Eye (tissue), 1 donor: Measurements from ENCODE around the gene USP24.

Experiments used
- DNase-seq: peaks from one replicate; pipeline ENCODE4 v3.0.0-alpha.2; 2015

Gene USP24

DNA sequence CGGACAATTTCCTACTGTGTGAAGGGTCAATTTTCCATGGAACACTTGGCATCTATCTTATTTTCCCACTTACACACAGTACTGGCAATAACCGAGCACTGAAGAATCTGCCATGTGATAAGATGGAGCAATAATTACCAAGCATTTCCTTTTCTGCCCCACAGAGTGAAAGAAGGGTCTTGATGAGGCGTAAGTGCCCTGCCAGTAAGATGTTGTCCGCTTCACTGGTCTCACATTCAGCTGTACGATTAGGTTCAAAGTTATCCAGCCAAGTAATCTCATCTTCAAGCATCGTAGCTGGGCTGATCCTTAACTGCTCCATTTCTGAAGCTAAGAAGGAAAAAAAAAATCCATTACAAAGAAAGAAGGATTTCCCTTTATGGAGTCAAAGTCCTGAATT lies 108.1 kb downstream of the USP24 start:
- DNase-seq: peak; percentile 91

DNA sequence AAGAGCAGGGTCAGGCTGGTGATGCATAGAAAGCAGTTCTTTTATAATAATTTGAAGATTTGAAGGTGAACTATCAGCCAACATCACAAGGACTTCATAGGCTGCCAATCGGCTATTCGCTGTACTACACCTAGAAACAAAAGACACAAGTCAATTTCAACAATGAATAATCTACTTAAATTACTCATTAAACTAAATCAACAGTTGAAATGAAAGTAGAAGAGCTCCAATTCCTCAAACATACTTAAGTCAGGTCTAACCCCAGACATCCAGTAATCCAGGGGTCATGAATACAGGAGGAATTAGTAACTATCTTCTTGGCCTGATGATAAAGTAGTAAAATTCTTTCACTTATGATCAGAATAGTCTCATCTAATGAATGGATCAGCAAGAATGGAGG lies 111.3 kb downstream of the USP24 start:
- DNase-seq: no peak

DNA sequence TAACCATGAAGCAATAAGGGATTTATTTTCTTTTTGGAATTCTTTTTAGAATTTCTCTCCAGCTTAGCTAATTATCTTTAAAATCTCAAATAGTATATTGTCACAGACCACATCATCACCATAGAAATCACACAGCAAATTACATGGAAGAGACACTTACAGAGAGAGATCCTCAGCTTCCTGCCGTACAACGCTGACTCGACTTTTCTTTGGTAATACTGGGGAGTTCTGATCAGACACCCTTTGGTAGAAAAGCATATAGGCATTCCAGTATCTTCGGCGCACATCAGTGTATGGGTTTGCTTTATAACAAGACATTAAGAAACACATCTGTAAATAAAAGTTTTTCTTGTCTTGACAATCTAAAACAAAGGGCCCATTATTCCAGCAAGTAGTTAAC lies 120.1 kb downstream of the USP24 start:
- DNase-seq: no peak

DNA sequence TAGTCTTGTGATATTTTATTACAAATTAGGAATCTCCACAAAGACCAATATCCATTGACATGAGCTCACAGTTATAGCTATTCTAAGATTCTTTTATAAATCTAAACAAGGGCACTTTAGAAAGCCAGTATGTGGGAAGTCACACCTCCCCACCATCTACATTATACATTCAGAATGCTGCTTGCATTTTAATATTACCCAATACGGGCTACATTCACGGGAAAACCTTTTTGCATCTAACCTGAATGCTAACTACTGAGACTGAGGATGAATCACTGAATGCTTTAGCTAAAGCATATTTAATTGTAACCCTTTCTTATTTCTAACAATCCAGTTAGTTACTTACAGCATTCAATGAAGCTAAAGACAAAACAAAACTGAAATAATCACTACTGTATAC lies 122.7 kb downstream of the USP24 start:
- DNase-seq: no peak

DNA sequence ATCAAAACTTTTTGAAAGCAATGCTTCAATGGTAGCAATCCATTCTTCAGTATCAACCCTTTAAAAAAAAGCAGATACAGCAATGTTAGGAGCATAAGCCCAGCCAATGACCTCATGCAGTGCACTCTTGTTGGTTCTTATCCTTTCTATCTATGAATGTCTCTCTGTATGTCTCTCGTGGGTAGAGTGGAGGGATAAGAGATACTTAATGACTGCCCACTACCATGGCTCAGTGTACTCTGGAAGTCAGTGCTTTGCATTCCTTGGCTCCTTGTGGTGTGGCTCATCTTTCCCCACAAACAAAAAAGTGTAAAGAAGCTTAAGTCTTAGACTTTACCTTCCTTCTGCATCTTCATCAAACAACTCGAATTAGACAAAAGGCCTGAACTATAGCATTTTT lies 125.5 kb downstream of the USP24 start:
- no peak for DNase-seq

DNA sequence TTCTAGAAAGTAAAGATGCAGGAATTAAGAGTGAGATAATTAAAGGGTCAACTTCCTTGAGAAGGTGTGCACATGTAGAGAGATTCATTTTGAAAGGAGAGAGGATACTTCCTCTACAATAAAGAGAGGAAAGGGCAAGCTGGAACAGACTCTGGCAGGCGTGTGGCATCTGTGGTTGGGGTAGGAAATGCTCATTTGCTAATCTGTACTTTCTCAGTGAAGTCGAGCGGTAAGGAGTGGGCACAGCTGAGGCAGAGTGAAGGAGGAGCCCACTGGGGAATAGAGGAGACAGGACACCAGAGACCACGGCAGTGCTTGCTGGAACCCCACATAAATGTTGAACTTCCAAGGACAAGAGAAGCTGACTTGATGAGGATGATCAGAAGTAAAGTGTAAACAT lies 126.8 kb downstream of the USP24 start:
- no peak for DNase-seq

DNA sequence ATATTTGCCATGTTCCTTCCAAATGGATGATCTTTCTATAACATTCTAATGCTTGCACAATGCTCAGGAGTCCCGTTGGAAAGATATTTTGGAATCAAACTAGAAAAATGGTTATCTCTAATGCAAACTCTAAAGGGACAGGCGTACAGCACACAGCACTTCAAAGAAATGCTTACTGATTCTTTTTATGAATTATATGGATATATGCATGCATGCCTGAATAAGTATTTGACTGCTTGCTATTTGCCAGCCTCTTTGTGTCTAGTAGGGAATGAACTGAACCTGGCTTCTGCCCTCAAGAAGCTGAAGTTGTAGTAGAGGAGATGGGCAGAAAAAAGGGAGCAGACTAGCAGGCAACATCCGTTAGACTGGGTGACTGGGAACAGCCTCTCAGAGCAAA lies 127.7 kb downstream of the USP24 start:
- DNase-seq: no peak

DNA sequence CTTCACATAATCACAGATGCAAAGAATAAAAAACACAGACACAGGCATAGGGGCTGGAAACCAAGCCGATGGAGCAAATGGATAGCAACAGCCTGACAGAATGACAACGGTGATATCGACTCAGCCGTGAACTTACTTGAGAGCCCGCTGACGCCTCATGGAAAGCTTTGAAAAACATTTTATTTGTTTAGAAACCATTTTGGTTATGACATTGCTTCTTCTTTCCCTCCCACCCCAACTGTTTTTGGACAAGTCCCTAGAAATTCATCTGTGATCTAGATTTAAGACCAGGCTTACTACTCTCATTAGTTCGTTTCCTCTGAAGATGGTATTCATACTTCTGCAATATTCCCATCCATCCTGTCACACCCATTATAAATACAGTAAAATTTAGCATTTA lies 130.9 kb downstream of the USP24 start:
- no peak for DNase-seq

DNA sequence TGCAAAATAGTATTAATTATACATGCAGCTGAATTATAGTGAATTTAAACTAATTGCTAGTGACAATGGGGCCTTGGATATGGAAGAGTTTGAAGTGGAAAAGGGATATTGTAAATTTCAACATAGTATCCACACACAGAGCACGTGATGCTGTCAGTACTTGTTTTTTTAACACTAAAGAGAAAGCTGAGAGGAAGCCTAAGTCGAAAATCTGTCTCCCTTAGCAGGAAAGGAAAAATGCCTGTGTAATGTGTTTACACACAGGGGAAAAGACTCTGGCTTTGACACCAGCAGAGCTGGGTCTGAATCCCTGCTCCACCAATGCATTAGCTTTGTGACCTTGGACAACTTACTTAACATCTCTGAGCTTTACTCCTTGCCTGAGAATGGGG lies 133.3 kb downstream of the USP24 start:
- DNase-seq: no peak

DNA sequence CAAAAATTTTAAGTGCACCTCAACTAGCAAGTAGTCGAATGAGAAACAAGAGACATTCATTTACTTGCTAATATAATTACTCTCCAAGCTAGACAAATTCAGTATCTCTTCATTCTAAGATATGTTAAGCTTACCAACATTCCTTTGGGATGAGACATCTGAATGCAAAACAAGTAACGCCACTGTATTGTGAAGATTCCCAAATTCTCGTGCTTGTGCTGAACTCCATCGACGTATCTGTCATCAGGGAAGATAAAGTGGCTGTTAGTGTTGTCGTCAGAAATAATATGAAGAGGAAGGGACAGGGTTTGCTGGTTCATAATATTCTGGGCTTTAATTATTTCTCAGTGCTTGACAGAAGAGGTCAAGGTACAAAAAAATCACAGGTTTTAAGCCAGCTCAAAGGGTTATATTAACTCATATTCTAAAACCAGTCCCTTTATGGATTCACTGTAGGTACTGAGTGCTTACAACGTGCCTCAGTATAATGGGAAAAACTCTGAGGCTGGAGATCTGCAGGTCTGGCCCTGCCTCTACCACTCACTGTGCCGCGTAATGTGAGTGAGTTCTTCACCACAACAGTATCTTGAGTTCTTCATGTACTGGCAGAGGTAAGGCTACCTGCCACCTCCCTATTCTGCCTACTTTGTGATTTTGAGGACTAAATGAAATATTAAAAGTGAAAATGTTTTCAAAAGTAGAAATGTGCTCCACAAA lies 133.8 kb downstream of the USP24 start:
- no peak for DNase-seq

DNA sequence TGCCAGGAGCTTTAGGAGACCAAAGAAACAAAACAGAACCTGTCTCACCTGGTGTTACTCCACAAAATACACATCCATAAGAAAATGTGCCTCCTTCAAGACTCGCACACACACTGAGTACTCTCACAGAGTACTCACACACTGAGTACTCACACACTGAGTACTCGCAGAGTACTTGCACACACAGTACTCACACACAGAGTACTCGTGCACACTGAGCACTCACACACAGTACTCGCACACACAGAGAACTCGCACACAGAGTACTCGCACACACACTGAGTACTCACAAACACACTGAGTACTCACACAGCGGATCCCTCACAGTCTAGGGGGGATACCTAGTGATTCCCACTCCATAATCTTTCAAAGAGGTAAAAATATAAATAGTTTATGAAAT lies 135.5 kb downstream of the USP24 start:
- DNase-seq: no peak

DNA sequence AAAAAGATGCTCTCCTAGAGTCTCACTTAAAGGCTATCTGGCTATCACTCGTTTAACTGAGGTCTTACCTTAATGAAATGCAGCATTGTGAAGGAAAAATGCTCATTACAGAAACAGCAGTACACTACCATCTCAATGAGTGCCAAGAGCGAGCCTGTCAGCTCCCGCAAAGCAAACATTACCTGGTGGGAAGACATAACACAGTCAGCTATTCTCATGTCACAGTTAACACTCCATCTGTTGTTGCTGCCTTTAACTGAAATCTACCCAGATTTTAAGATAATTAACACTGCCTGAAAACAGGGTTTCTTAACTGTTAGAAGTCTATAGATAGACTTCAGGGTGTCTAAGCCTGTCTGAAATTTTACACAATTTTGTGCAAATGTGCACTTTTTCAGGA lies 136.7 kb downstream of the USP24 start:
- no peak for DNase-seq

DNA sequence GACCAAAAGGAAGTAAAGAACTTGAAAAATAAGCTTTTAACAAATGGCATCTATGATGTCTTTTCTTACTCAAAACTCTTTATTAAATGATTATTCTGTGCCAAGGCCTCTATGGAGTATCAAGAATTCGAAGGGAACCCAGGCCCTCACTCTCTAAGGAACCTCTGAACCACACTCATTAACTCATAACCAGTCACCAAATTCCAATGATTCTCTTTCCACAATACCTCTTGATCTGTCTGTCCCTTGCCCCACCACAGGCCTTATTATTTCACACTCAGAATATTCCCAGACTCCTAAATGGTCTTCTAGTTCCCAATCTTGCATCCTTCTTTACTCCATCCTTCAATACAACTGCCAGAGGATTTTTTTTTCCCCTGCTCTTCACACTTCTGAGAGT lies 138.8 kb downstream of the USP24 start:
- DNase-seq: no peak

DNA sequence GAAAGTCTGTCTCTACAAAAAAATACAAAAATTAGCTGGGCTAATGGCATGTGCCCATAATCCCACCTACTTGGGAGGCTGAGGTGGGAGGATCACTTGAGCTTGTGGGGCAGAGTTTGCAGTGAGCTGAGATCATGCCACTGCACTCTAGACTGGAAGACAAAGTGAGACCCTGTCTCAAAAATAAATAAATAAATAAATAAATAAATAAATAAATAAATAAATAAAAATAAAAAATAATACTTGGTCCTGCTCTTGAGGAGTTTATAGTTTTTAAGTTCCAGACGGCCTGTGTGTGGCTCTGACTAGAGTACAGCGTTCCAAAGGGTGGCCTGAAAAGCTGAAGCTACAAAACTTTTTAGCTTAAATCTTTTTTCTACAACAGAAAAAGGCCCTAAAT lies 140.7 kb downstream of the USP24 start:
- no peak for DNase-seq

DNA sequence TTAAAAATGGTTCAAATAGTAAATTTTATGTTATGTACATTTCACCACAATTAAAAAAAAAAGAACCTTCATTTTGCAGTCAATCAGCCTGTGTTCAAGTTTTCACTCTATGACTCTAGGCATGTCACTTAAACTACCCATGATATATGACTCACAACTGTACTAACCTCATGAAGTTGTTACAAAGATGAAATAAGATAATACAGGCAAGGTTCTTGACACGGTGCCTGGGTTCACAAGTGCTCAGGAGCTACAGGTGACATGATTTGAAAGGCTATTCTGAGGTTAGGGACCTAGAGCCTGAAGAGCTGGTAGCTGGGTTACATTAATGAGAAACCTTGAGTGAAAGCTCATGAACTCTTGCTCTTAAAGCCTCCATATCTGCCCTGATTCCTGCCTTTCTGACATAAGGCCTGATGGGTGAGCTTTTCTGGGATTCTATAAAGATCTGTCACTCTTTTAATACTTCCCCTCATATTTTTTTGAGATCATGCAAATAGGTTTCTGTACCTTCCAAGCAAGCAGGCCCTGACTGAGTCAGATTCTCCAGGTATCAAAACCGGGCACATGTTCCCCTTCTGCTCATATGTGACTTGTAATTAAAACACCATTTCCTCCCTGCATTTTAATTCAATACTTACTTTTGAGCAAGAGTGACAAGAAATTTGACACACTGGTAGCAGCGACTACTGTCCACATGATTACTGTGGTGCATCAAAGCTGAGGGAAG lies 141.8 kb downstream of the USP24 start:
- DNase-seq: no peak

DNA sequence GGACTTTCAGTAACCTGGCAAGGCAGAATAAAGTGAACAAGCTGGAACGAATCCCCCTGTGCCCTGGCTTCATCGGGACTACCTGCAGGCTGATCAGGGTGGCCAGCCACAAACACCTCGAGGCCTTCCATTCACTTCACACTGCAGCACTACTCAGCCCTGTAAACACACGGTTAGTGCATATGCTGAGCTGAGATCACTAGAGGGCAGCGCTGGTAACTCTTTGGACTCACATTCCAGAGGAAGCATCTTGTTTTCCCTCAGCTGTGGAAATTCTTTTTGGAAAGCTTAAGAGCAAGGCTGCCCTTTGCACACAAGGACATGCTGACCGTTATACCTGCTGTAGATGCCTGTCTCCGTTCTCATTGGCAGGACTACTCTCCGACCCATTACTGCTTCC lies 143.7 kb downstream of the USP24 start:
- peak; percentile 63 for DNase-seq

DNA sequence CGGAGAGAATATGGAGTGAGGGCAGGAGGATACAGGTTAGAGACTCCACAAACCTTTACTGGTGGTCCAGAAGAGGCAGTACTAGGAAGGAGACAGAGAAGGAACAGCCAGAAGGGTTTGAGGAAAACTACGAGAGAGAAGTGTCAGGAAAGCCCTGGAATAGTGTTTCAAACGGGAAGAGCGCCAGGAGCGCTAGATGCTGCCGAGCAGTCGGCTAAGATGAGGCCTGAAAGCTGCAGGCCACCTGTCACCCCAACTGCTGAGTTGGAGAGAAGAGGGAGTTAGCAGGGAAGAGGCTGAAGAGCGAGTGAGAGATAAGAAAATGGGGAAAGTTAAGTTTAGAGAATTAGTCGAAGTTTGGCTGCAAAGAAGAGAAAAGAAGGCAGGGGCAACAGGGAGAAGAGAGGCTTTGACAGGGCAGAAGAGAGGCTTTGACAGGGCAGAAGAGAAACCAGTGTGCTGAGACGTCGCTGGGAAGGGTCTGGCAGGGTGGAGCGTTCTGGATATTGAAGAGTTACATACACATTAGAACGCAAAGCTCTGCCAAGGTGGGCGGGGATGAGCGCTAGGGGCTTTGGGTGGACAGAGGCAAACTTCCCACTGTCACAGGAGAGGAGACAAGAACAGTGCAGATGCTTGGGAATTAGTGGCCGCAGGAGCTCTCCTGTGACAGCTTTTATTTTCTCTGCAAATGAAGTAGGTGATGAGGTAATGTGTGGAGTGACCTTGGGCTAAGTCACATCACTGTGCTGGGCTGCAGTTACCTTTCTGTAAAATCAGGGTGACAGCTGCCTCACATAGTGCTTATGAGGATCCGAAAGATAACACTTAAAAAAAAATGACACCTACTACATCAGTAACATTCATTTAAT lies 144.6 kb downstream of the USP24 start:
- DNase-seq: no peak

DNA sequence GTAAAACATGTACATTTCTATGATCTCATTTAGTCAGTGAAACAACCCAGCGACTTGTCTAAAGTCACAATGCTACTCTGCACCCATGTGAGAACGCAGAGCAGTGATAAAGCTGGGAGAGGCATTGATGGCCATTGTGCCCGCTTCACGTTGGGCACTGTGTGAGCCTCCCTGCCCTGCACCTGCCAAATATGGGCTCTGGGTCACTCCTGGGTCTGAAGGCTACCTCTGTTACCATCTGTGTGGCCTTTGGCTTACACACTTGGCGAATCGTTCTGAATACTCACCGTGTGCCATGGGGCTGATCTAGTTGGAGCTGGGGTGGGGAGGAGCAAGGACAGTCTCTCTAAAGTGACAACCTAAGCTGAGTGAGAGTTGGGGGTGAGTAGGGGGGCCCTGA lies 145.9 kb downstream of the USP24 start:
- DNase-seq: no peak

DNA sequence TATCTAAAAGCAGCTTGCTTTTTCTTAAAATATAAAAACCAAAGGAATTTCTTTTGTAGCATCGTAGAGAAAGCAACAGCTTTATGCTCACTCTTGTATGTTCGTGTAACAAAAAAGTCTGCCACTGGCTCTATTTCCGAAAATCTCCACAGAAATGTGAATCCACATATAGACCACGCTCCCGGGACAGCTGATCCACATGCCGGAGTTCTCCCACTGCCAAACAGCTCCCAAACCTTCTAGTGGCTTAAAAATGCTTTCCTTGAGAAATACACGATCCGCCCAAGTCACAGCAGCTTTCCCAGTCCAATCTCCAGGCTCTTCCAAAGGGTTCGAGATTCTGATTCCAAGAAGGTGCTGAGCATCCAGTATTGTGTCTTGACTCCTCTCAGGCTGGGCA lies 146.5 kb downstream of the USP24 start:
- DNase-seq: no peak

DNA sequence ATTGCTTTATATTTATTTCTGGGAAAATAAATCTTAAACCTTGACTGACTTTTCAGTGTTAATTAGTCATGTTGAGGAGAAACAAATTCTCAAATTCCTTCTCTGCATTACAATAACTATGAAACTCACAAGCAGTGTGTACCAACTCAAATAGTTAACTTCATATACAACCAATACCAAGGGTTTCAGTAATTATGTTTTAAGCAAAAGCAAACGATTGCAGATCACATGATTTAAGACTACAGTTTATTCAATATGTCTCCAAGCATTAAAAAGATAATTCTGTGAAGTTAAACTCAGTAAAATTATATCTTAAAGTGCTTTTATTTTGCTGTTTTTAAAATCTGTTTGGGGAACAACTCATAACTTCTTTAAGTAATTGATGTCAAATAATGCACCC lies 147.2 kb downstream of the USP24 start:
- no peak for DNase-seq

DNA sequence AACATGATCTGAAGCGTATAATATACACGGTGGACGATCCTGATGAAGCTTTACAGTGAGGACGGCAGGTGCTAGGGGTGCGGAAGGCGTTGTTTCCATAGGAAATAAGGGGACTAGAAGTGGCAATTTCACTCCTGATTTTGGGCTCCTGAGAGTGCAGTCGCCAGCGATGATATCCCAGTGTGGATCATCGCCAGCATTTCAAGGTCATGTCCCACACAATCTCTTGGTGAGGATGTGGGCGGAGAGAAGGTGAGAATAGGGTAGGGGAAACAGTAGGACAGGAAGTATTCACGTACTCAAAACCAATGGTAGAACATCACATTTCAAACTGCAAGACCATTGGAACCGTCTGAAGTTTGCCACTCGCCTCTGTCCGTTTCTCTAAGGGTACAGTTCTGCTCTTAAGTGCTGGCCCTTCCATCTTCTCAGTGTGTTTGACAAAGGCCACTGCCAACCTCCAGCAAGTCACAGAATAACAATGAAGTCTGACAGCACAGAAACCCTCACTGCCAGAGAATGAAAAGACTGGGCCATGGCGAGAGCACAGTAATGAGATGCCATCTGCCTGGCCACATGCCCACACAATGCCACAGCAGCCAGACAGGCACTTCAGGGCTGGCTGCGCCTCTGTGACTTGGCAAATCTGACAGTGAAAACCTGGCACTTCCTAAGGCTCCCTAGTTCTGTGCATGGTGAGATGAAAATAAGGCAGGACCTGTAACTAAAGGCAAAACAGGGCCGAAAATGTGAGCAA lies 148.0 kb downstream of the USP24 start:
- DNase-seq: no peak

DNA sequence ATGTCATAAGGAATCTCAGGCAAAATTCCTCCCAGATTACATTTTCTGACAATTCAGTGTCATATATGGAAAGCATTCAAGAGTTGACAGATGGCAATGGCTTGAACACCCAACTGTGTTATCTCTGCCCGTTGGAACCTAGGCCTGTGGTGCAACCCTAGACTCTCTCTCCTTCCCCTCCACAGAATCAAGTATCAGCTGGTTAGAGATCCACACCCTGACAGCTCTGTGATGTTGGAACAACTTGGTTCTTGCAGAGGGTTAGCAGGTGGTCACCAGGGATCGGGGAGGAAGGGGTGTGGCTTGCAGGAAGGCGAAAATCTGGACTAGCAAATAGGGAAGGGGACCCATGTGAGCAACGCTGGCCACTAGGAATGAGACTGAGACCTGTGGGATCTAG lies 149.5 kb downstream of the USP24 start:
- no peak for DNase-seq

DNA sequence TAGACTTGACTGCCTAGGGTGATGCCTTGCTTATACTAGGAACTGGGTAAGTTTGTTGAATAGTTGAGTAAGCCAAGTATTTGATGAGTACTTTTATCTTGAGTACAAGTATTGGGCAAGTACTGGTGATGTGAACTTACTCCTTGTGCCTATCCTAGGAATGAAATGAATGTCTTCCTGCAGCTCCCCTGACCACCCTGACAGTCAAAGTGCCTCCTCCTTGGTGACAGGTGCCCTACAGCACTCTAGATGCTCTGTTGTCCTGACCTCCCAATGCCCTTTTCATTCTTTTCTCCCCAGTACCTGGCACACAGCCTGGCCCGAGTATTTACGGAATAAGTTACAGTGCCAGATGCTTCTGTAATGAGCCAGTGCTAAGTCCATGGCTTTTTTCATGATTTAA lies 150.3 kb downstream of the USP24 start:
- DNase-seq: no peak
